SJSA1 (cell line): Measurements from ENCODE around the gene RAD50. TPM values are rescaled to one million over a fixed set of nuclear protein-coding genes. Genes with fewer than 3 reads are reported as not detected.
"Not testable (repeated sequence)": the region's sequence is repeated elsewhere in the genome, so short reads cannot be mapped to it uniquely, and the experiment has no call there.

Experiments used
- DNase-seq, 2 experiments: peaks; one replicate each; pipeline ENCODE4 v3.0.0-alpha.2; 2015 to 2020; ENCODE audit warnings: low spot score in 2 of 2, low read depth in 1 of 2
- H3K27ac ChIP-seq: fragments of 250-450 bp; sonication (Bioruptor Pico); 2 replicates; pipeline ENCODE4 v1.5.1; 2020; ENCODE audit warnings: mild to moderate bottlenecking, moderate library complexity
- H3K27me3 ChIP-seq: fragments of 250-450 bp; sonication (Bioruptor Pico); replicated peaks from 2 replicates; pipeline ENCODE4 v1.5.1; 2020; ENCODE audit warnings: mild to moderate bottlenecking, moderate library complexity
- H3K36me3 ChIP-seq: fragments of 250-450 bp; sonication (Bioruptor Pico); 2 replicates; pipeline ENCODE4 v1.5.1; 2020; ENCODE audit warnings: mild to moderate bottlenecking
- H3K4me1 ChIP-seq: fragments of 250-450 bp; sonication (Bioruptor Pico); replicated peaks from 2 replicates; pipeline ENCODE4 v1.6.1; 2021; ENCODE audit warnings: mild to moderate bottlenecking
- H3K4me3 ChIP-seq: fragments of 250-450 bp; sonication (Bioruptor Pico); 2 replicates; pipeline ENCODE4 v1.5.1; 2020; ENCODE audit warnings: mild to moderate bottlenecking
- H3K9me3 ChIP-seq: fragments of 250-450 bp; sonication (Bioruptor Pico); replicated peaks from 2 replicates; pipeline ENCODE4 v1.5.1; 2020; ENCODE audit warnings: mild to moderate bottlenecking
- total RNA-seq: library from RNA; depleted of rRNA; stranded (reverse); fragments of >200 nt; shearing (Covaris generic); gene quantifications from 2 replicates; pipeline ENCODE4 v1.2.3, GENCODE V29; 2014; rRNA removed

RAD50 gene
- total RNA-seq, 1 experiment from 2014 or later, result 17.9 TPM

DNA sequence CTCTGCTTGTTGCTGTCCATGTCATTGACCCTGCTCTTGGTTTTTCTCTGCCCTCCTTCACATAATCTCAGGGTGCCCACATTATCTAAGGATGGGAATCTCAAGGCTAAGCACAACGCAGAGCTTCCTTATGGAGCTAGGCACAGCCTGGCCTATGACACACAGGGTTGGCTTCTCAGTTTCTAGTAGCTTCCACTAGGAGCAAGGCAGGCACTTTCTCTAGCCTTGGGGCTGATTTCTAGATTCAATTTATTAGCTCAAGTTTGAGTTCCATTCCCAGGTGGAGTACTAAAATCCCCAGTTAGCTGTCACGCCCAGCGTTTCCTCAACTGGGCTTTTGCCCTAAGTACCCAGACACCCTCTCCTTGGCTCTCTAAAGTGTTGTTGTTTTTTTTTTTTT, 129.4 kb downstream of the RAD50 start:
- no peaks in the 10 kb centered on the region for H3K4me1 ChIP-seq
- H3K9me3 ChIP-seq, result no peaks in the 10 kb centered on the region
- H3K4me3 ChIP-seq, result no peak overlapping the region
- H3K27me3 ChIP-seq, result no peaks in the 10 kb centered on the region
- no peak overlapping the region for H3K27ac ChIP-seq
- 0 out of 2 replicates have a peak, but pooled peaks cover 3% of the 10 kb centered on the region for H3K36me3 ChIP-seq
- DNase-seq, result no peak

DNA sequence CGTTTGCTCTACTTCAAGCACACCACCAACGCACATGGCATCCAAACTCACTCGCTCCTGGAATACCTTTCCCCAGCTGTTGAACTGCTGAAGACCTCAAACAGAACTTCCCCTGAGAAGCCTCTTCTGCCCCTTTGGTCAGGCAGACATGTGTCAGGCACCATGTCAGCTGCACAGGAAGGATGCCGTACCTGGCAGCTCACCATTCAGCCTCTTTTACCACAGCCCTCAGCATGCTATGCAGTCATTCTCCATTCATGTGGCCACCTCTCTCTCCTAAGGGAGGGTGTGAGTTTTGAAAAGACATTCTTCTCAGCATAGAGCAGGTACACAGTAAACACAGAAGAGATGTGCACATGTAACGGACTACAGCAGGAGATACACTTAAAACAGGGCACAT, 131.2 kb downstream of the RAD50 start:
- Histone ChIP-seq H3K27ac (no peak overlapping the region), H3K4me1 (no peaks in the 10 kb centered on the region), H3K4me3 (no peak overlapping the region), H3K27me3 (no peaks in the 10 kb centered on the region), H3K9me3 (no peaks in the 10 kb centered on the region), H3K36me3 (0 out of 2 replicates have a peak, but pooled peaks cover 3% of the 10 kb centered on the region)
- no peak for DNase-seq

DNA sequence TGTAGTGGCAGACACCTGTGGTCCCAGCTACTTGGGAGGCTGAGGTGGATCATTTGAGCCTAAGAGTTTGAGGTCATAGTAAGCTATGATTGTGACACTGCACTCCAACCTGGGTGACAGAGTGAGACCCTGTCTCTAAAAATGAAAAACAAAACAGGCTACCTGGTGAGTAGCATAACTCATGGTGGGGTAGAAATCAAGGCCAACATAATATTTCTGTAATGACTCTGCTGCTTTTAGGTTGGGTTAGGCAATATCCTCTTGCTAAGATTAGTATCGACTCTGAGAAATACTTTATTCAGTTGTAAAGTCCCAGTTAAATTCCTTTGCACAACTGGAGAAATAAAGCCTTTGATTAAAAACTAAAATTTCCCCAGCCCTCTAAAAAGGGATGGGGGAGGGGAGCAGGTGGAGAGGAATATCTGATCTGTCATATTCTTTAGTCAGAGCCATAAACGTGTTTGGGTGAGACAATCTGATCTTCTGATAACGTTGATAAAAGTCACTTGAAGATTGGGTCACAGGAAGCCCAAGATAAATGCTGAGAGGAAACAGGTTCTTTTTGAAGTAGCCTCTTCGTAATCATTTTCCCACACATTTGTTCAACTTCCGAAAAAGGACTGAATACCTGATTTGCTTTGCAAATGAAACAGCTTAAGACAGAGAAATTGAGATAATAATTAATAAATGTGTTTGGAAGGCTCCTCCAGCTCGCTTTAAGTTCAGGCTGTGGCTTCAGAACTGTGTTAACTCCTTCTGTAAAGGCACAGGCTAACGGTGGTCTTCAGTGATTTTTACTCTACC, 132.0 kb downstream of the RAD50 start:
- Histone ChIP-seq H3K27me3 (no peaks in the 10 kb centered on the region), H3K4me1 (no peaks in the 10 kb centered on the region), H3K4me3 (no peak overlapping the region), H3K36me3 (0 out of 2 replicates have a peak, but pooled peaks cover 3% of the 10 kb centered on the region), H3K27ac (no peak overlapping the region), H3K9me3 (no peaks in the 10 kb centered on the region)
- DNase-seq, result no peak

DNA sequence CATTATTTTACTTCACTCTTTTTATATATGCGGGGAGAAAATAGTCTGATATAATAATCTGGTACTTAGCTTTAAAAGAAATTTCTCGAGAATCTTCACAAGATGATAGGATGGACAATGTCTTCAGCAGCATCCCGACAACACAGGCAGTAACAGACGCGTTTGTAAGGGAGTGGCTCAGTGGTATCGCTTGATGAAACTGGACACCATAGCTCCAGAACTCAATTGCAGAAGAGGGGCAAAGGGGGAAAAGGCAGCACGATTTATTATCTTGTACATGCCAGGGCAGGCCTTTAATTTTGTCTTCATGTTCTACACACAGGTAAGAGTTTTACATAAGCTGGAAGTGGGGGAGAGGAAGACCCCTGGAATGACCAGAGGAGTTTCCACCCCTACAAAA, 132.7 kb downstream of the RAD50 start:
- Histone ChIP-seq H3K4me1 (no peaks in the 10 kb centered on the region), H3K4me3 (no peak overlapping the region), H3K27ac (no peak overlapping the region), H3K27me3 (no peaks in the 10 kb centered on the region), H3K9me3 (no peaks in the 10 kb centered on the region), H3K36me3 (0 out of 2 replicates have a peak, but pooled peaks cover 3% of the 10 kb centered on the region)
- no peak for DNase-seq

DNA sequence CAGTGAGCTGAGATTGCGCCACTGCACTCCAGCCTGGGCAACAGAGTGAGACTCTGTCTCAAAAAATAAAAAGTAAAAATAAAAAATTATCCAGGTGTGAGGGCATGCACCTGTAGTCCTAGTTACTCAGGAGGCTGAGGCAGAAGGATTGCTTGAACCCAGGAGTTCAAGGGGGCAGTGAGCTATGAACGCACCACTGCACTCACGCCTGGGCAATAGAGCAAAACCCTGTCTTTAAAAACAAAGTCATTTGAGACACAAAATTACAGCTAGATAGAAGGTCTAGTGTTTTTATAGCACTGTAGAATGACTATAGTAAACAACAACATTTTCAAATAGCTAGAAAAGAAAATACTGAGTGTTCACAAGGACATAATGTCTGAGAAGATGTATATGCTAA, 133.4 kb downstream of the RAD50 start:
- no peaks in the 10 kb centered on the region for H3K9me3 ChIP-seq
- H3K27me3 ChIP-seq, result no peaks in the 10 kb centered on the region
- H3K36me3 ChIP-seq, result 0 out of 2 replicates have a peak, but pooled peaks cover 3% of the 10 kb centered on the region
- DNase-seq, result no peak
- no peak overlapping the region for H3K27ac ChIP-seq
- H3K4me1 ChIP-seq, result no peaks in the 10 kb centered on the region
- no peak overlapping the region for H3K4me3 ChIP-seq

DNA sequence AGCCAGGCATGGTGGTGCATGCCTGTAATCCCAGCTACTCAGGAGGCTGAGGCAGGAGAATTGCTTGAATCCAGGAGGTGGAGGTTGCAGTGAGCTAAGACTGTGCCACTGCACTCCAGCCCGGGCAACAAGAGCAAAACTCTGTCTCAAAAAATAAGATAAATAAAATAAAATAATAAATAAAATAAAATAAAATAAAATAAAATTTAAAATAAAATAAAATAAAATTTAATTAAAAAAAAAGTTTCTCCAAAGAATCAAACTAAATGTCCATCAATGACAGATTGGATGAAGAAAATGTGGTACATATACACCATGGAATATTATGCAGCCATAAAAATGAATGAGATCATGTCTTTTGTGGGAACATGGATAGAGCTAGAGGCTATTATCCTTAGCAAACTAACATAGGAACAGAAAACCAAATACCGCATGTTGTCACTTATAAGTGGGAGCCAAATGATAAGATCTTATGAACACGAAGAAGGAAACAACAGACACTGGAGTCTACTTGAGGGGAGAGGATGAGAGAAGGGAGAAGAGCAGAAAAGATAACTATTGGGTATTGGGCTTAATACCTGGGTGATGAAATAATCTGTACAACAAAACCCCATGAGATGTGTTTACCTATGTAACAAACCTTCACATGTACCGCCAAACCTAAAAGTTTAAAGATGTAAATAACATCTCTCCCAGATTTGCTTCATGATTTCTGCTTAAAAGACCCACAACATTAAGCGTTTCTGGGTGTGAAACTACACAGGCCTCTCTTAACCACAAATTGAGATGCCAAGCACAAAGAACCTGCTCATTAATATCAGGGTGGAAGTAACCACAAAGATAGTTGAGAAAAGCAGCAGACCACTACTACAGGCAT, 135.2 kb downstream of the RAD50 start:
- not testable (repeated sequence) for H3K27me3 ChIP-seq, DNase-seq, H3K4me3 ChIP-seq, H3K27ac ChIP-seq, H3K36me3 ChIP-seq, H3K9me3 ChIP-seq, H3K4me1 ChIP-seq

DNA sequence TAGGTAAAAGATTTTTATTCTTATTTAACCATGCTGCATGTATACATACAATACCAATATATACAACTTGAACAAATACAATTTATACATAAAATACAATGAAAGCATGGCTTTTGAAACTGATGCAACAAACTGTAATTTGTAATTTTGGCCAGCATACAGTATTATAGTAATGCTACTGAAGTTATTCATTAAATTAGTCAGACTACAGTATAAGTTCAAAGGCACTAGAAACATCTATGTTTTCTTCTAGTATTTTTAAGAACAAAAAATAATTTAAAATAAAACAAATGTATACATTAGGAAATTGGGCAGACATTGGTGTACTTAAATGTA, 135.8 kb downstream of the RAD50 start:
- no peak overlapping the region for H3K27ac ChIP-seq

More for the DNA sequence above, 135.8 kb downstream of the RAD50 start:
- Histone ChIP-seq H3K4me1 (no peaks in the 10 kb centered on the region), H3K4me3 (no peak overlapping the region), H3K27me3 (no peaks in the 10 kb centered on the region), H3K9me3 (no peaks in the 10 kb centered on the region), H3K36me3 (0 out of 2 replicates have a peak, but pooled peaks cover 3% of the 10 kb centered on the region)
- no peak for DNase-seq

Other genes with a start within 250 kb of the RAD50 start
- 2.4 and 3.5 TPM in 2 replicates for gene SLC22A5, start 187.3 kb upstream of the RAD50 start, total RNA-seq
- 16.0 and 18.4 TPM in 2 replicates for gene IRF1, start 66.2 kb upstream of the RAD50 start, total RNA-seq
- not detected in 2 replicates for gene IL5, start 13.5 kb upstream of the RAD50 start, total RNA-seq
- not detected in 2 replicates for gene IL13, start 101.2 kb downstream of the RAD50 start, total RNA-seq
- not detected in 2 replicates for gene IL4, start 117.0 kb downstream of the RAD50 start, total RNA-seq
- 11.4 and 12.1 TPM in 2 replicates for gene KIF3A, start 180.6 kb downstream of the RAD50 start, total RNA-seq
- gene CCNI2, start 190.4 kb downstream of the RAD50 start, total RNA-seq, result not detected in 2 replicates
- gene SEPTIN8, start 220.3 kb downstream of the RAD50 start, total RNA-seq, result 77.3 and 97.4 TPM in 2 replicates